Stimulated activated CD8-positive, alpha-beta memory T cell treated with anti-CD3 and anti-CD28 coated beads, Interleukin-12 subunit alpha, Interleukin-12 subunit beta, amount 100 ng/mL, for 24 hours (primary cell): ENCODE results near the gene MC3R.
"Not testable (repeated sequence)": the region's sequence is repeated elsewhere in the genome, so short reads cannot be mapped to it uniquely, and the experiment has no call there.

Source experiments
- DNase-seq: peaks from one replicate; pipeline ENCODE4 v3.0.0-alpha.2; 2020; ENCODE audit errors: extremely low read depth

MC3R gene

DNA sequence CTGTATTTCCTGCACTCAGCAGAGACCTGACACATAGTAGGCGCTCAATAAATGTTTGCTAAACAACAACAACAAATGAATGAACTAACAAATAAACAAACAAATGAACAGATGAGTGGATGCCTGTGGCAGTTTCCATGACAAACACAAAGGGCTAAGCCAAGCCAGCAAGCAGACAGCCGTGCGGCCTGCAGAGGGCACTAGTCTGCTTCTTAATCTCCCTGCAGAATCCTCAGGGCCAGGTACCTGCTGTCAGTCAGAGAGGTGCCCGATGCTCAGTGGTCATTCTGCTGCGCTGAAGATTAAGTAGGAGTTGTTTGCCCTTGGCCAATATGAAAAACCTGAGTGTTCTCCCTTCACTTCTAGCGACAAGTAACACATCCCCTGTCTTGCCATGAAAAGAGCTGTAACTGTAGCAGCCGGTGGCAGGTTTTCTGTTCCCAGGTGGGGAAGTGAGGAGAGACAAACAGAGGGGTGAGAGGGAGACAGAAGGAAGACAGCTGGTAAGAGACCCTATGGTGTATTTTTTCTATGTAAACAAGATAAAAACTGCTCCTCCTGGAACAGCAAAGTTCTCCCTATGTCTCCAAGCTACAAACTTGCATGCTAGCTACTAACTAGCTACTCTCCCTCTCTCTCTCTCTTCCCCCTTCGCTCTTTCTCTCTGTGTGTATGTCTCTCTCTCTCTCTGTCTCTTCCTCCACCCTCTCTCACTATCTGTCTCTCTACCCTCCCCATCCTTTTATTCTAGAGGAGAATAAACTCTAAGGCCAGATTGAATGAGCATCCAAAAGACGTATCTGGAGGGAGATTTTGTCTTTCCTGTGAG, at the start of gene MC3R:
MC3R (plus strand) TSS at position 779 of the 829 bp plus-strand sequence. CDS start 112 bp downstream, outside the sequence.
- peak; percentile 3 for DNase-seq

DNA sequence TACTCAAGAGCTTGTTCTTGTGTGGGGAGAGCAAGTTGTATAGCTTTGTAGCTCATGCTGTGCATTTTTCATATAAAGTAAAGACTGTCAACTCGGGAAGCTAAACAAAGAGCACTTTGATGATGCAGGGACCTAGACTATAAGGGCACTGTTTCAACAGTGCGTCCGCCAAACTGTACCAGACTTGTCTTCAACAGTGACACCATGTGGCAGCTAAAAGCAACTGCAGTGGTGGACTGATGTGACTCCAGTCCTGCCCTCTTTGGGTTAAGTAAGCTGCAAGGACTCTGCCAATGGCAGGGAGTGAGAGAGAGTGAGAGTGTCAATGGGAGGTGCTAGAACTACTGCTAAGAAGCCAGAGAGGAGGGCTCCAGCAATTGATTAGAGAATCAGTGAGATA, 48.1 kb upstream of the MC3R start:
- no peak for DNase-seq

DNA sequence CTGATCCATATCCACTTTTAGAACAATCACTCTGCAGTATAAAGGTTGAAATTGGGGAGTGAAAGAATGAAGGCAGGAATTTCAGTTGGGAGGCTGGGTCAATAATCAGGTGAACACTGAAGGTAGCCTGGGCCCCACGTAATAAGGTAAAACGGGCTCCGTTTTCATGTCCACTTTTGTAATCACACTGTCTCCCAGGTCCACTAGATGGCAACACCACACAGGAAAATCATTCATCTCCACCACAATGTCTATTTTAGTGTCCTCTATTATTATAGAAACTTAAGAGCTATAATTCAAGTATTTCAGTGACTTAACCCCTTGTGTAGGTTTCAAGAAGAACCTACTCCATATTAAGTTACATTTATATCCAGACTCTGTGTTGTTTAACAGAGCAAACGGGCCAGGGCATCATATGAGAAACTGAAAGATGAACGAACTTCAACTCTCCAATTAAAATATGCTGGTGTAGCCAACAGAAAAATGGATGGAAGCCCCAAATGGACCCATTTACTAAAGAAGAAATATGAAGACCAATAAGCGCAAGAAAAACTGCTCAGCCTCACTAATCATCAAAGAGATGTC, 45.9 kb upstream of the MC3R start:
- no peak for DNase-seq

DNA sequence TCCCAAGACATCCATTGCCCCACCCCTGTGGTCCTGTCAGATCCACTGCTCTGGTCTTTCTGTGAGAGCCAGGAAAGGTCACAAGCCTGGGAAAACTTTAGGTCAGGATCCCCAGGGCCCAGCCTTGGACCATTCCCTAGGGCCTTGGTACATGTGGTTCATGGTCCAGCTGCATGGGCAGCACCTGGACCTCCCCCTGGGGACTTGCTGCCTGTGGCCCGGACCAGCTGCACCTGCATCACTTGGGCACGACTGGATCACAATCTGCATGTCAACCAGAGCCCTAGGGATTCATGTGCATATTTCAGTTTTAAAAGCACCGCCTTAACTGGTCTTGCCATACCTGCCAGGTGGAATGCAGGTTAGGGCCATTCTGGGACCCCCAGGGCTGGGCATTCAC, 44.3 kb upstream of the MC3R start:
- no peak for DNase-seq

DNA sequence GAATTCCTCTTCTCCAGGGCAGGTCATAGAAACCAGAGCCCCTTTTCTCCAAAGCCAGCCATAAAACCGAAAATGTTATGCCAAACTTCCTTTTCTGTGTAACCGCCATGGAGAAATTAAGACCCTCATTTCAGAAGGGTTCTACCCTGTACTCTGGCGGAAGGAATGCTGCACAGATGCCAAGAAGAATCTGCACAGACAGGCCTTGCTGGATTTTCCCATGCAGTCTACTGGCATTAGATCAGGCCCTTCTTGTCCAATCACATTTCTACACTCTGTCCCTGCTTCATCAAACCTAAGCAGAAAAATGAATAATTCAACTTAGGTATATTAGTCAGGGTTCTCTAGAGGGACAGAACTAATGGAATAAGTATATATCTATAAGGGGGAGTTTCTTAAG, 43.2 kb upstream of the MC3R start:
- DNase-seq: no peak

DNA sequence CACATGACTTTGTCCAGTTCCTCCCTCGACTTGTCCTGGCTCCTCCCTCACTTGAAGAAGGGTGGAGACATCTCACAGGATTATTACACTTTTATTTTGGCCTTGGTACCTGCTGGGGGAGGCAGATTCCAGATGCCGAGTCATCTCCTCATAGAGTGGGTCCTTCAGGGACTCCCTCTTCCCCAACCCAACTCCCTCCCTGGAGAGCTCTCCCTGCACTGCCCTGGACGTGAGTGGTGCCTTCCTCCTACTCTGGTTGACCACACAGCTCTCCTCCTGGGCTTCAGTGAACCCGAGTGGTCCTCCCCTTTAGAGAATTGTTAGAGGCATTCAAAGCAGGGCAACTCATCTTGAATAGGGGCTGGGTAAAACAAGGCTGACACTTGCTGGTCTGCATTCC, 40.9 kb upstream of the MC3R start:
- DNase-seq: no peak

DNA sequence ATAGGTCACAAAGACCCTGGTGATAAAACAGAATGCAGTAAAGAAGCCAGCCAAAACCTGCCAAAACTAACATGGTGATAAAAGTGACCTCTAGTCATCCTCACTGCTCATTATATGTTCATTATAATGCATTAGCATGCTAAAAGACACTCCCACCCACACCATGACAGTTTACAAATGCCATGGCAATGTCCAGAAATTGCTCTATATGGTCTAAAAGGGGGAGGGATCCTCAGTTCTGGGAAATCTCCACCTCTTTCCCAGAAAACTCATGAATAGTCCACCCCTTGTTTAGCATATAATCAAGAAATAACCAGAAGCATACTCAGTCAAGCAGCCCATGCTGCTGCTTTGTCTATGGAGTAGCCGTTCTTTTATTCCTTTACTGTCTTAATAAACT, 40.4 kb upstream of the MC3R start:
- no peak for DNase-seq

DNA sequence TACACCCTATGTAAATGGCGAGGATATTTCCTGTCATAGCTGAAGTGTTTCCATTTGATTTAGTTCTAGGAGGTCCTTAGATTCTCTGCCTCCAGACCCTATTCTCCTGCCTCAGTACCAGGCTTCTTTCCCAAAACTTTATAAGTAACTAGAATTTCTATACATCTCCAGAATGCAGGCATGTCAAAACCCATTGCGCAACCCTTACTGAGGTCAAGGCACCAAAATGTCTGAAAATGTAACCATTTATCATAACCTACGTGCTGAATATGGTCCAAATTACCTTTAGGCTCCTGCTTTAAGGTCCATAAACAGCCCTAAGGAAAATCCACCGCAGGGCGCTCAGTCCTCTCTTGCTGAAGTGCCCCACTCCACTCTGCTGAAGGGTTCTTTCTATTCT, 37.5 kb upstream of the MC3R start:
- DNase-seq: no peak

DNA sequence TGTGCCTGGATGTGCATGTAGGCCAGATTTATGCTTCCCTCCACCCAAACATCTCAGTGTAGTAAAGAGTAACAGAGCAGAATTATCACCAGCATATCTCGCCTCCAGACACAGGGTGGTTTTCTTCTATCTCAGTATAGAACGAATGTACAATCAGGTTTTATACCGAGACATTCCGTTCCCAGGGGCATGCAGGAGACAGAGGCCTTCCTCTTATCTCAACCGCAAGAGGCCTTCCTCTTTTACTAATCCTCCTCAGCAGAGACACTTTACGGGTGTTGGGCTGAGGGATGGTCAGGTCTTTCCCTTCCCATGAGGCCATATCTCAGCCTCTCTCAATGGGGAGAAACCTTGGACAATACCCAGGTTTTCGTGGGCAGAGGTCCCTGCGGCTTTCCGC, 36.4 kb upstream of the MC3R start:
- DNase-seq: no peak

DNA sequence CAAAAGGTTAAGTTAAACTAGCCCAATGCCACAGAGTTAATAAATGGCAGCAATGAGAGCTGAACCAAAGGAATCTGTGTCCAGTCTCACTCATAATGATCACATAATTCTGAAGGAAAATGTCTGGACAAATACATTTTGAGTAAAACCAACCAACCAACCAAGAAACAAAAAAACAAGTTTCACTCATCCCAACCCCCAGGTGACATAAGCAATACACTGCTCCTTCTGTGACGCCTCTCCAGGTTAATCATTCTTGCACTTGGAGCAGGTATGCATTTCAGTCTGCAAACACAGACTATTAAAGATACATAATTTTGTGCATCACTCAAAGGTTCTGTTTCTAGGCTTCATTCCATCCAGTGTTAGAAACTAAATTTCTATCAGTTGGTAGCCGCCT, 35.2 kb upstream of the MC3R start:
- DNase-seq: no peak

DNA sequence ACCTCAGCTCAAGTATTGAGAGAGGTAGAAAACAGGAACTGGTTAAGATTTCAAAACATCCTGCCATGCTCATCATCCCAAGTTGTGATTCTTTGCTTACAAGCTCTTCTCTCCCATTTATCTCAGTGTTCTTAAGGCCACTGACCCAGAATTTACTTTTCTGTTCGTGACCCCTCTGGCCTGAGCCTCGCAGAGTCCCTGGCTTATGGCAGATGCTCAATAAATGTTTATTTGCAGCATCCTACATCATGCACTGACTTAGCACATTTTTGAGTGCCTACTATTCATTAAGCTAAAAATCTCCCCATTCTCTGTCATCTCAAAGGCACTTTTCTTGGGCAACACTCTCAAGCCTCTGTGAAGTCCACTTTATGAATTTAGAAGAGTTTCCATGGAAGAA, 33.4 kb upstream of the MC3R start:
- no peak for DNase-seq

DNA sequence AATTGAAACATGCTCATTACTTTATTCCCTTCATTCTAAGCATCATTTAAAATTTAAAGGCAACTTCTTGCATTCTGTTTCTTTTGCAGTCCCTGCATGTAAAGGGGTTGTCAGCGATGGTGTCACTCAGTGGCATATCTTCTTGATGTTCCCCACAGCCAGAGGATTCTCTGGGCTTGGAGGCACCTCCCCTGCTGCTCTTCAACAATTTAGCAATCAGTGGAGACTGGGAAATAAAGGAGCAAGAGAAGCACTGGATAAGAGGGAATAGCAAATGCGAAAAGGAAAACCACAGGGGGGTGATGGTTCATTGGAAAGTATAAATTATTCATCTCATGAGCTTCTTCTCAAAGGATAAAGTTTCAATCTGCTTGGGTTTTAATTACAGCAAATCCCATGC, 30.7 kb upstream of the MC3R start:
- DNase-seq: no peak

DNA sequence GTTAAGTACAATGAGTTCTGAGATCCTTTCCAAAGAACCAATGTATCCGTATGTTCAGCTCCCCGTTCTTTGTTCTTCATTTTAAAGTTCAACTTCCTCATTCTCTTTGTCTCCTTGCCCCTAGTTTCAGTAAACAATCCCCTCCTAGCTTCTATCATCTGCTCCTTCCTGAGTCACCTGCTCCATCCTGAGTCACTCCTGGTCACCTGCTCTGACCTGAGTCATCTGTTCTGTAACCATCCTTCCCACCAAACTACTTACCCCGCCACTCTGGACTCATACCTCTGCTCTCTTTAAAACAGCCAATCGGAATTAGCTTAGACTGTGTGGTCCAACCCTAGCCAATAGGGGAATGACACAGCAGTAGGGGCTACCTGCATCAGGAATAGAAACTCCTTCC, 27.3 kb upstream of the MC3R start:
- not testable (repeated sequence) for DNase-seq

DNA sequence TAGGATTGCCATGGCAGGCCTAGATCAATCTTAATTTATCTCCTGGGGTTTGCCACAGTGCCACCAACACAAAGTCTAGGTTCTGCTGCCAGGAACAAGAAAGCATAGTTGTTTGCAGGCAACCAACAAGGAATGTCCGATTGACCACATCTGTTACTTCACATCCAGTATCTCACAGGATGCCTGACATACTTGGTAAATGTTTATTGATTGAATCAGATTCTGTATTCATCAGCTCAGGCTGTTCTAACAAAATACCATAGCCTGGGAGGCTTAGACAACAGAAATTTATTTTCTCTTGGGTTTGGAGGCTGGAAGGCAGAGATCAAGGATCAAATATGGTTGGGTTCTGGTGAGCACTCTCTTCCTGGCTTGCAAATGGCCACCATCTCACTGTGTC, 26.3 kb upstream of the MC3R start:
- DNase-seq: no peak

DNA sequence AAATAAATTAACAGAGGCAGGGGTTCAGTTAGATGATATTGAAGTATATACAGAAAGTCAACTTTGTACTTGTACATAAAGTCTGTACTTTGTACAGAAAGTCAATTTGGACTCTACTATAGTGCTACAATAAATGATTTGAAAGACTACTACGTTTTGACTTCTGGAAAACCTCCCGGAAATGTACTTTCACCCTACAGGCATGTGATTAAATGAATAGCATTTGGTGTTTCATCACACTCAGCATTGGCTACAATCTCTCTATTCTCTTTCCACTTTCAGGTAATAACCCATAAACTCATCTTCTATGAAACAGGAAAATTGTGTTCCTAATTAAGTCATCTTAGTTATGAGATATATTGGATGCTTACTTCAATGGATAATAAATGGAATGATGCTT, 25.6 kb upstream of the MC3R start:
- DNase-seq: no peak

DNA sequence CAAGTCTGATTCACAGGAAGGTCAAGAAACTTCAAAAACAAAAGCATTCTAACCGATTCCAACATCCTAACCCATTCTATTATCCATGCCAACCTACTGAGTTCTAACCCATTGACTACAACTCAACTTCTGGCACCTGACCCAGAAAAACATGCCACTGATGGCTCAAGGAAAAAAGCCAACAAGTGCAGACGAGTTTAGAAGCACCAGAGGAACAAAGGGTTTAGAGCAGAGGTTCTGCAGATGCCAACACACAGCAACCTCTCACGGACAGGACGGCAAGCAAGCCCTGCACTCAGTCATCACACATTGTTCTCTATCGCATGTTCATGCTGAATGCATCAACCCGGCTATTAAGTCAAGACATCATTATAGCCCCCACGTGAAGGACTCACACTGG, 25.2 kb upstream of the MC3R start:
- no peak for DNase-seq

DNA sequence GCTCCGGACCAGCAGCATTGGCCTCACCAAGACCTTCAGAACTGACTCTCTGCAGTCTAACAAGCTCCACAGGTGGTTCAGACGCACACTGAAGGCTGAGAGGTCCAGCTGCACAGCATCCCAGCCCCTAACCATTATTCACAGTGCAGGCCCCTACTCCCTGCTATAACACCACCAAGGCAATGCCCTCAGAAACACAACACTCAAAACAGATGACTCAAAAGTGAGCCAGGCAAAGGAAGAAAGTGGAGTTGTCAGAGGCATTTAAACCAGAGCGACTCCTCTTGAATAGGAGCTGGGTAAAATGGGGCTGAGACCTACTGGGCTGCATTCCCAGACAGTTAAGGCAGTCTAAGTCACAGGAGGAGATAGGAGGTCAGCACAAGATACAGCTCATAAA, 20.5 kb upstream of the MC3R start:
- no peak for DNase-seq

DNA sequence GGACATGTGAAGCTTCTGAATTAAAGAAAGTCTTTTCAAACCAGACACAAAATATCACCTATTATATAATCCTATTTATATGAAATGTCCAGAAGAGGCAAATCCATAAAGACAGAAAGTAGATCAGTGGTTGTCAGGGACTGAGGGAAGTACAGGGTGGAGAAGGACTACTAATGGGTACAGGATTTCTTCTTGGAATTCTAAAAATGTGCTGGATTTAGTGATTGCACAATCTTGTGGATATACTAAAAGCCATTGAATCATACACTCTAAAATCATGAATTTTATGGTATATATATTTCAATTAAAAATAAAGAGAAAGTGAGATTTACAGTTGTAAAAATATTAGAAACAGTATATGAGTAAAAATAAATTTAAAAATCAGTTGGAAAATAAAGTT, 18.7 kb upstream of the MC3R start:
- DNase-seq: no peak

DNA sequence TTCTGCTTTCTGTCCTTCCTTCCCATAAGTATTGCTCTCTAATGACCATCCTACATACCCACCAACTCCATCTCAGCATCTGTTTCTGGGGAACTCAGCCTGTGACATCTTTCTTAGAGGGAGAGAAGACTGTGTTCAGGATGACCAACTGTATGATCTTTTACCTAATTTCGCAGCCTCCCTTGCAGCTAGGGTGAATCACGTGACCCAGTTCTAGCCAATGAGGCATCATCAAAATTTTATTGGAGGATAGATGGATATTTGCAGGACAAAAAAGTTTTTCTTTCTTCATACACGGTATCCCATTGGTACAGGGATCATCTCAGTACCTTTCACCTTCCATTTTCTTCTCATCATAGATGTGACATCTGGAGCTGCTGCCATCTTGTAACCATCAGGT, 14.4 kb upstream of the MC3R start:
- DNase-seq: no peak

DNA sequence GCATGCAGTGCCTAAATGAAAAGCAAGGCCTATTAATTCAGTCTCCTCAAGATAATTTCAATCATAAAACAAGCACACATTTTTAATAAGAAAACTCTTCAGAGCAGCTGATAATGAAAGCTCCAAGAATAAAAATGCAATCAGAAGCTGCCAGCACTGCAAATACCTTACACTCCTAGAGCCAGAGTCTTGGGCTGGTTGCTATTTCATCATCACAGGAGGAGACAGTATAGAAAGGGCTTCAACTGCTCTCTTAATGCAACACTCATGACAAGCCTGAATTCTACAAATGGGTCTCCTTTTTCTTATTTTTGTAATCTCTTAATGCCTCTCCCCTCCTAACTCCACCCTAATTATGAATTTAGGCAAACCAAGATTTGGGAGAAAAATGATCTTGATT, 11.2 kb upstream of the MC3R start:
- no peak for DNase-seq

DNA sequence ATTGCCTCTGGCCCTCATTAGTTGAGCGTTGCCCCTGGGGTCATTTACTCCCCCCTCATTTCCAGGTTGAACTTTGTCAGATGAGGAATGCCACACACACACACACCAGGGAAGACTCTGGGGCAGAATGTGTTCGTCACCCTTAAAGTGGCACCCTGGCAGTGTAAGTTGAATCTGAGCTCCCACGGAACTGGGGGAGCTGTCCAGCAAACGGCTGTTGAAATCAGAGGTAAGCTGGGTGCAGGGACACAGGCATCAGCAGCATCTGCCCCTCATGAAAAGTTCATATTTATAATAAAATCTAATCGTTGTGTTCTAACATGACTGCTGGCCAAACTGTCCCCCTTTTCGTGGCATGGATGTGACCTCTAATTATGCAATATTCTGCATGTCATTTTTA, 4.3 kb upstream of the MC3R start:
- no peak for DNase-seq

DNA sequence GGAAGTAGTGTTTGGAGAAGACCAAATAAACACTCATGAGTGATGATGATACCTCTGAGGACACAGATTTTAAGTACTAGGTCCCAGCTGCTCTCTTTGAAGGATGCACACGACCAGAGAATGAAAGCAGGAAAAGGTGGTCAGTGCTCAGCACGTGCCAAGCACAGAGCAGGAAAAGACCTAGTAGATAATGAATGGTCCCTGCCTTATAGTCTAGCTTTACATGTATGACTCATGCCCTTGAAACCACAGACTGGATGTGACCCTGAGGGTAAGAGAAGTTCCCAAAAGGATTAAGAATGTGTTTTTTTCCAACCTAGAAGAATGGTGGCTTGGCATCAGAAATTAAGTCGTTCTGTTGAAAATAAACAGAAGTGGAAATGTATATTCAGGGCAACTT, 2.8 kb upstream of the MC3R start:
- DNase-seq: no peak

DNA sequence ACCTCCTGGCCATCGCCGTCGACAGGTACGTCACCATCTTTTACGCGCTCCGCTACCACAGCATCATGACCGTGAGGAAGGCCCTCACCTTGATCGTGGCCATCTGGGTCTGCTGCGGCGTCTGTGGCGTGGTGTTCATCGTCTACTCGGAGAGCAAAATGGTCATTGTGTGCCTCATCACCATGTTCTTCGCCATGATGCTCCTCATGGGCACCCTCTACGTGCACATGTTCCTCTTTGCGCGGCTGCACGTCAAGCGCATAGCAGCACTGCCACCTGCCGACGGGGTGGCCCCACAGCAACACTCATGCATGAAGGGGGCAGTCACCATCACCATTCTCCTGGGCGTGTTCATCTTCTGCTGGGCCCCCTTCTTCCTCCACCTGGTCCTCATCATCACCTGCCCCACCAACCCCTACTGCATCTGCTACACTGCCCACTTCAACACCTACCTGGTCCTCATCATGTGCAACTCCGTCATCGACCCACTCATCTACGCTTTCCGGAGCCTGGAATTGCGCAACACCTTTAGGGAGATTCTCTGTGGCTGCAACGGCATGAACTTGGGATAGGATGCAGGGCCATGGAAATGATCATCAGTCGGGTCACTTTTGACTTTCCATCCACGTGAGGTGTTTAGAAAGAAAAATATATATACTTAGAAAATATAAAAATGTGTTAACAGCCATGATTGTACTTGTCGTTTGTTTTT, 868 bp downstream of the MC3R start:
- no peak for DNase-seq
